Measurements from ENCODE around the gene IPO13.

IPO13 gene

GRCh38 chr1:43994794-43995790 lies 48.3 kb downstream of the IPO13 start:
- H3K4me1 Mint-ChIP-seq, result peaks cover 20% of the 10 kb centered on the region
- no peaks in the 10 kb centered on the region for H3K9me3 Mint-ChIP-seq
- ATAC-seq (no peak), DNase-seq (ENCODE audit: low spot score in 2 of 2) (no peak)
- peaks cover 14% of the 10 kb centered on the region for H3K36me3 Mint-ChIP-seq
- H3K4me3 Mint-ChIP-seq, result no peak overlapping the region
- no peak overlapping the region for H3K27ac Mint-ChIP-seq

GRCh38 chr1:43995984-43996732 lies 49.4 kb downstream of the IPO13 start:
- Mint-ChIP-seq H3K9me3 (no peaks in the 10 kb centered on the region), H3K27ac (no peak overlapping the region), H3K4me3 (no peak overlapping the region), H3K4me1 (peaks cover 20% of the 10 kb centered on the region), H3K36me3 (peaks cover 14% of the 10 kb centered on the region)
- DNase-seq (ENCODE audit: low spot score in 2 of 2), result no peak
- ATAC-seq, result no peak

- DNase-seq (ENCODE audit: low spot score in 2 of 2) (no peak), ATAC-seq (no peak)
- Mint-ChIP-seq H3K4me3 (no peak overlapping the region), H3K36me3 (peaks cover 10% of the 10 kb centered on the region), H3K9me3 (no peaks in the 10 kb centered on the region), H3K4me1 (peaks cover 16% of the 10 kb centered on the region), H3K27ac (no peak overlapping the region)
Measured at GRCh38 chr1:43996733-43997115, 50.0 kb downstream of the IPO13 start.

GRCh38 chr1:43997295-43997999 lies 50.7 kb downstream of the IPO13 start:
- ATAC-seq (no peak), DNase-seq (ENCODE audit: low spot score in 2 of 2) (no peak)
- Mint-ChIP-seq H3K4me1 (peaks cover 9% of the 10 kb centered on the region), H3K4me3 (no peak overlapping the region), H3K36me3 (peaks cover 6% of the 10 kb centered on the region), H3K27ac (no peak overlapping the region), H3K9me3 (no peaks in the 10 kb centered on the region)

GRCh38 chr1:43998000-43998378 lies 51.2 kb downstream of the IPO13 start:
- H3K4me3 Mint-ChIP-seq, result no peak overlapping the region
- H3K9me3 Mint-ChIP-seq, result no peaks in the 10 kb centered on the region
- H3K36me3 Mint-ChIP-seq, result peaks cover 6% of the 10 kb centered on the region
- peaks cover 6% of the 10 kb centered on the region for H3K4me1 Mint-ChIP-seq
- H3K27ac Mint-ChIP-seq, result no peak overlapping the region
- ATAC-seq (no peak), DNase-seq (ENCODE audit: low spot score in 2 of 2) (no peak)

GRCh38 chr1:43999455-43999854 lies 52.7 kb downstream of the IPO13 start:
- H3K27ac Mint-ChIP-seq, result no peak overlapping the region
- H3K36me3 Mint-ChIP-seq, result peaks cover 5% of the 10 kb centered on the region
- peaks cover 6% of the 10 kb centered on the region for H3K4me1 Mint-ChIP-seq
- DNase-seq (ENCODE audit: low spot score in 2 of 2) (no peak), ATAC-seq (no peak)
- no peak overlapping the region for H3K4me3 Mint-ChIP-seq
- H3K9me3 Mint-ChIP-seq, result no peaks in the 10 kb centered on the region

- no peak for ATAC-seq
- Mint-ChIP-seq H3K36me3 (no peaks in the 10 kb centered on the region), H3K9me3 (no peaks in the 10 kb centered on the region), H3K4me3 (no peak overlapping the region), H3K4me1 (peaks cover 6% of the 10 kb centered on the region), H3K27ac (no peak overlapping the region)
- no peak for DNase-seq (ENCODE audit: low spot score in 2 of 2)
Measured at GRCh38 chr1:44000122-44000665, 53.4 kb downstream of the IPO13 start.

- no peaks in the 10 kb centered on the region for H3K9me3 Mint-ChIP-seq
- ATAC-seq (no peak), DNase-seq (ENCODE audit: low spot score in 2 of 2) (no peak)
- H3K4me1 Mint-ChIP-seq, result peaks cover 6% of the 10 kb centered on the region
- H3K4me3 Mint-ChIP-seq, result no peak overlapping the region
- no peaks in the 10 kb centered on the region for H3K36me3 Mint-ChIP-seq
- H3K27ac Mint-ChIP-seq, result no peak overlapping the region
Measured at GRCh38 chr1:44002165-44002564, 55.4 kb downstream of the IPO13 start.

GRCh38 chr1:44002606-44003157 lies 55.9 kb downstream of the IPO13 start:
- DNase-seq (ENCODE audit: low spot score in 2 of 2) (no peak), ATAC-seq (no peak)
- Mint-ChIP-seq H3K4me3 (no peak overlapping the region), H3K4me1 (peaks cover 6% of the 10 kb centered on the region), H3K36me3 (no peaks in the 10 kb centered on the region), H3K27ac (no peak overlapping the region), H3K9me3 (no peaks in the 10 kb centered on the region)

GRCh38 chr1:44008259-44008658 lies 61.5 kb downstream of the IPO13 start:
- DNase-seq (ENCODE audit: low spot score in 2 of 2), result no peak
- H3K36me3 Mint-ChIP-seq, result no peaks in the 10 kb centered on the region
- no peaks in the 10 kb centered on the region for H3K4me1 Mint-ChIP-seq
- H3K27ac Mint-ChIP-seq, result peak overlapping the region; percentile 62
- H3K4me3 Mint-ChIP-seq, result no peak overlapping the region
- ATAC-seq, result no peak
- no peaks in the 10 kb centered on the region for H3K9me3 Mint-ChIP-seq

GRCh38 chr1:44010935-44011471 lies 64.3 kb downstream of the IPO13 start:
- H3K36me3 Mint-ChIP-seq, result no peaks in the 10 kb centered on the region
- H3K4me3 Mint-ChIP-seq, result no peak overlapping the region
- H3K27ac Mint-ChIP-seq, result no peak overlapping the region
- H3K9me3 Mint-ChIP-seq, result no peaks in the 10 kb centered on the region
- no peak for DNase-seq (ENCODE audit: low spot score in 2 of 2)
- H3K4me1 Mint-ChIP-seq, result no peaks in the 10 kb centered on the region
- no peak for ATAC-seq

GRCh38 chr1:44012404-44012803 lies 65.7 kb downstream of the IPO13 start:
- H3K4me1 Mint-ChIP-seq, result no peaks in the 10 kb centered on the region
- DNase-seq (ENCODE audit: low spot score in 2 of 2) (no peak), ATAC-seq (no peak)
- no peak overlapping the region for H3K27ac Mint-ChIP-seq
- no peak overlapping the region for H3K4me3 Mint-ChIP-seq
- no peaks in the 10 kb centered on the region for H3K36me3 Mint-ChIP-seq
- no peaks in the 10 kb centered on the region for H3K9me3 Mint-ChIP-seq

- ATAC-seq, result no peak
- no peak for DNase-seq (ENCODE audit: low spot score in 2 of 2)
- H3K36me3 Mint-ChIP-seq, result no peaks in the 10 kb centered on the region
- no peak overlapping the region for H3K4me3 Mint-ChIP-seq
- H3K4me1 Mint-ChIP-seq, result no peaks in the 10 kb centered on the region
- no peaks in the 10 kb centered on the region for H3K9me3 Mint-ChIP-seq
- H3K27ac Mint-ChIP-seq, result no peak overlapping the region
Measured at GRCh38 chr1:44012941-44013609, 66.3 kb downstream of the IPO13 start.

- no peak for DNase-seq (ENCODE audit: low spot score in 2 of 2)
- no peaks in the 10 kb centered on the region for H3K4me1 Mint-ChIP-seq
- H3K27ac Mint-ChIP-seq, result peak overlapping the region; percentile 41
- no peak for ATAC-seq
- H3K36me3 Mint-ChIP-seq, result no peaks in the 10 kb centered on the region
- H3K4me3 Mint-ChIP-seq, result no peak overlapping the region
- H3K9me3 Mint-ChIP-seq, result no peaks in the 10 kb centered on the region
Measured at GRCh38 chr1:44013949-44014348, 67.2 kb downstream of the IPO13 start.
